DLD1 (cell line): ENCODE results near the gene OR5K4.

Source experiments
- in situ Hi-C: cut with HindIII; loops from 2 replicates; pipeline ENCODE4 v1.10.0; 2017; ENCODE audit warnings: low sequenced_read_pairs

Gene OR5K4

GRCh38 chr3:98353554-98353953, at the start of gene OR5K4:
OR5K4 (plus strand) TSS chr3:98353854; CDS start chr3:98353854, 0 bp downstream.
- in situ Hi-C loops: no loop called here

- in situ Hi-C loops: no loop called here
These were observed 31.6 kb upstream of the OR5K4 start for GRCh38 chr3:98322101-98322500.

- in situ Hi-C loops: no loop called here
These were observed 31.0 kb upstream of the OR5K4 start for GRCh38 chr3:98322686-98323085.

GRCh38 chr3:98323425-98323824, 30.2 kb upstream of the OR5K4 start:
- in situ Hi-C loops: no loop called here

- in situ Hi-C loops: no loop called here
These were observed 28.6 kb upstream of the OR5K4 start for GRCh38 chr3:98325055-98325454.

- in situ Hi-C loops: no loop called here
These were observed 27.4 kb upstream of the OR5K4 start for GRCh38 chr3:98326105-98326893.

GRCh38 chr3:98326945-98327344, 26.7 kb upstream of the OR5K4 start:
- in situ Hi-C loops: no loop called here

GRCh38 chr3:98328933-98329332, 24.7 kb upstream of the OR5K4 start:
- in situ Hi-C loops: no loop called here

- in situ Hi-C loops: no loop called here
These were observed 24.1 kb upstream of the OR5K4 start for GRCh38 chr3:98329392-98330124.

- in situ Hi-C loops: no loop called here
These were observed 22.3 kb upstream of the OR5K4 start for GRCh38 chr3:98331329-98331728.

- in situ Hi-C loops: no loop called here
These were observed 19.6 kb upstream of the OR5K4 start for GRCh38 chr3:98333989-98334606.

- in situ Hi-C loops: no loop called here
These were observed 14.6 kb upstream of the OR5K4 start for GRCh38 chr3:98339031-98339430.

GRCh38 chr3:98341758-98342157, 11.9 kb upstream of the OR5K4 start:
- in situ Hi-C loops: no loop called here

- in situ Hi-C loops: no loop called here
These were observed 9.8 kb upstream of the OR5K4 start for GRCh38 chr3:98343647-98344507.

GRCh38 chr3:98350082-98350481, 3.6 kb upstream of the OR5K4 start:
- in situ Hi-C loops: no loop called here

- in situ Hi-C loops: no loop called here
These were observed 5.6 kb downstream of the OR5K4 start for GRCh38 chr3:98359250-98359649.

GRCh38 chr3:98359993-98360675, 6.5 kb downstream of the OR5K4 start:
- in situ Hi-C loops: no loop called here

GRCh38 chr3:98360681-98361080, 7.0 kb downstream of the OR5K4 start:
- in situ Hi-C loops: no loop called here

GRCh38 chr3:98361289-98361688, 7.6 kb downstream of the OR5K4 start:
- in situ Hi-C loops: no loop called here
